Measurements from ENCODE around the gene POMT2.

POMT2 gene

DNA sequence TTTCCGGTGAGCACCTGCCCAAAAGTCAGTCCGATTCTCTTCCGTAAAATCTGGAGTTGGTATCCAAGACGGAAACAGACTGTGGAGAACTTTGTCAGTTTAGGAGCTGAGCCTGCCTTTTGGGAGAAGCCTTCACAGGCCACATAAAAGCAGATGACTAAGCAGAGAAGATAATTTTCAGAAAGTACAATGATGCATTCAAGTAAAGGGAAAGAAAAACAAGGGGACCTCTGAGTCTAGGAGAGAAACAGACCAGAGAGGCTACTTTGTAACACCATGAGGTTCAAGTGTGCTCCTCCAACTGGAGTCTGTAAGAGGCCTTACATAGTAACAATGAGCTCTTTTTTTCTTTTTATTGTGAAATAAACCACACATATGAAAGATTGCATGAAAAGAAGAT, 35.1 kb upstream of the POMT2 start:
- Histone ChIP-seq H3K27ac (ENCODE audit: poor library complexity, severe bottlenecking) (no peak overlapping the region), H3K9me3 (ENCODE audit: severe bottlenecking) (no peaks in the 10 kb centered on the region), H3K4me1 (ENCODE audit: insufficient read depth, poor library complexity, severe bottlenecking) (no peaks in the 10 kb centered on the region), H3K4me3 (ENCODE audit: severe bottlenecking) (no peak overlapping the region), H3K27me3 (ENCODE audit: insufficient read depth, poor library complexity, severe bottlenecking) (no peaks in the 10 kb centered on the region), H3K36me3 (ENCODE audit: low read depth) (peaks cover 1% of the 10 kb centered on the region)
- ATAC-seq (ENCODE audit: low read depth), result no peak
- DNase-seq (ENCODE audit: low spot score), result no peak
- TF ChIP-seq, protein P1, sequence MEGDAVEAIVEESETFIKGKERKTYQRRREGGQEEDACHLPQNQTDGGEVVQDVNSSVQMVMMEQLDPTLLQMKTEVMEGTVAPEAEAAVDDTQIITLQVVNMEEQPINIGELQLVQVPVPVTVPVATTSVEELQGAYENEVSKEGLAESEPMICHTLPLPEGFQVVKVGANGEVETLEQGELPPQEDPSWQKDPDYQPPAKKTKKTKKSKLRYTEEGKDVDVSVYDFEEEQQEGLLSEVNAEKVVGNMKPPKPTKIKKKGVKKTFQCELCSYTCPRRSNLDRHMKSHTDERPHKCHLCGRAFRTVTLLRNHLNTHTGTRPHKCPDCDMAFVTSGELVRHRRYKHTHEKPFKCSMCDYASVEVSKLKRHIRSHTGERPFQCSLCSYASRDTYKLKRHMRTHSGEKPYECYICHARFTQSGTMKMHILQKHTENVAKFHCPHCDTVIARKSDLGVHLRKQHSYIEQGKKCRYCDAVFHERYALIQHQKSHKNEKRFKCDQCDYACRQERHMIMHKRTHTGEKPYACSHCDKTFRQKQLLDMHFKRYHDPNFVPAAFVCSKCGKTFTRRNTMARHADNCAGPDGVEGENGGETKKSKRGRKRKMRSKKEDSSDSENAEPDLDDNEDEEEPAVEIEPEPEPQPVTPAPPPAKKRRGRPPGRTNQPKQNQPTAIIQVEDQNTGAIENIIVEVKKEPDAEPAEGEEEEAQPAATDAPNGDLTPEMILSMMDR (IDR thresholded peaks at IDR 0.05; ENCODE audit: poor library complexity, severe bottlenecking), result no peak

GRCh38 chr14:77353469-77354141, 32.9 kb upstream of the POMT2 start:
- H3K27ac ChIP-seq (ENCODE audit: poor library complexity, severe bottlenecking), result no peak overlapping the region
- no peak overlapping the region for H3K4me3 ChIP-seq (ENCODE audit: severe bottlenecking)
- H3K36me3 ChIP-seq (ENCODE audit: low read depth), result peaks cover 9% of the 10 kb centered on the region
- H3K9me3 ChIP-seq (ENCODE audit: severe bottlenecking), result no peaks in the 10 kb centered on the region
- TF ChIP-seq, protein P1 (IDR thresholded peaks at IDR 0.05; ENCODE audit: poor library complexity, severe bottlenecking), result no peak
- DNase-seq (ENCODE audit: low spot score) (no peak), ATAC-seq (ENCODE audit: low read depth) (no peak)
- no peaks in the 10 kb centered on the region for H3K27me3 ChIP-seq (ENCODE audit: insufficient read depth, poor library complexity, severe bottlenecking)
- no peaks in the 10 kb centered on the region for H3K4me1 ChIP-seq (ENCODE audit: insufficient read depth, poor library complexity, severe bottlenecking)

DNA sequence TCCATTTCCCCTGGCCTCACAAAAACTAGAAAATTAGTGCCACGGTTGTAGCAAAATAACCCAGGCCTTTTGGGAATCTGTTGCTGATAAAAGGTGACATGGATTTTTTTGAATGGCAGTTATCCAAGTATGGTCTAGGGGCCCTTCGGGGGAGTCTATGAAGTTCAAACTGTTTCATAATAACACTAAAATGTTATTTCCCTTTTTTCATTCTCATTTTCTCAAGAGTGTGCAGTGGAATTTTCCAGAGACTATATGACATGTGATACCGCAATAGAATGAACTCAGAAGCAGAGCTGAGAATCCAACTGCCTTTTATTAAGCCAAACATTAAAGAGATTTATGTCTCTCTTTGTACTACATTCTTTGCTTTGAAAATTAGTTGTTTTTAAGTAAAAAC, 27.1 kb upstream of the POMT2 start:
- Histone ChIP-seq H3K27ac (ENCODE audit: poor library complexity, severe bottlenecking) (no peak overlapping the region), H3K36me3 (ENCODE audit: low read depth) (peaks cover 9% of the 10 kb centered on the region), H3K27me3 (ENCODE audit: insufficient read depth, poor library complexity, severe bottlenecking) (no peaks in the 10 kb centered on the region), H3K4me1 (ENCODE audit: insufficient read depth, poor library complexity, severe bottlenecking) (no peaks in the 10 kb centered on the region), H3K4me3 (ENCODE audit: severe bottlenecking) (no peak overlapping the region), H3K9me3 (ENCODE audit: severe bottlenecking) (no peaks in the 10 kb centered on the region)
- DNase-seq (ENCODE audit: low spot score) (no peak), ATAC-seq (ENCODE audit: low read depth) (no peak)
- TF ChIP-seq, protein P1 (IDR thresholded peaks at IDR 0.05; ENCODE audit: poor library complexity, severe bottlenecking), result no peak

GRCh38 chr14:77346495-77346894, 25.8 kb upstream of the POMT2 start:
- Histone ChIP-seq H3K36me3 (ENCODE audit: low read depth) (peaks cover 9% of the 10 kb centered on the region), H3K4me3 (ENCODE audit: severe bottlenecking) (no peak overlapping the region), H3K9me3 (ENCODE audit: severe bottlenecking) (no peaks in the 10 kb centered on the region), H3K27me3 (ENCODE audit: insufficient read depth, poor library complexity, severe bottlenecking) (no peaks in the 10 kb centered on the region), H3K27ac (ENCODE audit: poor library complexity, severe bottlenecking) (no peak overlapping the region), H3K4me1 (ENCODE audit: insufficient read depth, poor library complexity, severe bottlenecking) (no peaks in the 10 kb centered on the region)
- DNase-seq (ENCODE audit: low spot score) (no peak), ATAC-seq (ENCODE audit: low read depth) (no peak)
- TF ChIP-seq, protein P1 (IDR thresholded peaks at IDR 0.05; ENCODE audit: poor library complexity, severe bottlenecking), result no peak

DNA sequence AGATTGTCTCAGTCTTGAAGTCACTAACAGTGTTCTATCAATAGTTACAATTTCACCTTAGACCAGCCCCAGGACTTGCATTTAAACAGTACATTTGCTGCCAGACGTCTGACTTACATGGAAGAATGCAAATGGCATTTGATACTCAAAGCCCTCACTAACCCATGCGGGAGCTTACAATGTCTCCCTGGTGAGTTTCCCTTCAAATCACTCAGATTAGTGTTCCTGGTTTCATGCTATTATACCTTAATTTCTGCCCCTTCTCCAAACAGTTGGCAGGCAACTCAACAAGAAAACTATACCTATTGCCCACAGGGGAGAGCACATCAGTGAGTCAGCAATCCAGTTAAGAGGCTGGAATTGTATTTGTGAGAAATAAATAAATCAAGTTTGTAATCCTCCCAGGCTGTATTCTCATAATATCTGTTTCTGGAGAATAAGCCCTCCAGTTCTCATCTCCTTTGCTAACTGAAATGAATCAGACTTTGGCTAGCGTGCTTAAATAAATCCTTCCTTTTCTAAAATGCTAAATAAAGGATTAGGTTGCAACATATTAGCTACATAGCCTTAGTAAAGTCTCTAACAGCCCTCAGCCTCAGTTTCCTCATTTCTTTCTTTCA, 23.8 kb upstream of the POMT2 start:
- ATAC-seq (ENCODE audit: low read depth), result no peak
- no peak overlapping the region for H3K4me3 ChIP-seq (ENCODE audit: severe bottlenecking)
- H3K27ac ChIP-seq (ENCODE audit: poor library complexity, severe bottlenecking), result no peak overlapping the region
- peaks cover 10% of the 10 kb centered on the region for H3K36me3 ChIP-seq (ENCODE audit: low read depth)
- TF ChIP-seq, protein P1 (IDR thresholded peaks at IDR 0.05; ENCODE audit: poor library complexity, severe bottlenecking), result no peak
- DNase-seq (ENCODE audit: low spot score), result no peak
- no peaks in the 10 kb centered on the region for H3K27me3 ChIP-seq (ENCODE audit: insufficient read depth, poor library complexity, severe bottlenecking)
- H3K4me1 ChIP-seq (ENCODE audit: insufficient read depth, poor library complexity, severe bottlenecking), result no peaks in the 10 kb centered on the region
- H3K9me3 ChIP-seq (ENCODE audit: severe bottlenecking), result no peaks in the 10 kb centered on the region
